ENCODE measurements around the gene PCDH1.
A peak's percentile ranks its signal among the peaks of the same experiment; 100 is the strongest.

PCDH1 gene

GRCh38 chr5:141816598-141817399, 61.4 kb downstream of the PCDH1 start:
- Histone ChIP-seq H3K4me3 (ENCODE audit: control insufficient read depth in 1 of 7, extremely low read depth in 1 of 7, insufficient read depth in 4 of 7, low read depth in 2 of 7, low read length in 6 of 7) (no peak overlapping the region), H3K27me3 (replicated peaks in 2 of 5; ENCODE audit: control insufficient read depth in 4 of 5, insufficient read depth in 5 of 5, low read length in 4 of 5) (peaks cover 0 to 15% (median 5%) of the 10 kb centered on the region in 5 experiments), H3K27ac (ENCODE audit: insufficient read depth in 1 of 2, low read depth in 1 of 2, low read length in 2 of 2, poor library complexity in 1 of 2, severe bottlenecking in 2 of 2) (no peak overlapping the region), H3K4me1 (ENCODE audit: control extremely low read depth in 1 of 4, control insufficient read depth in 4 of 4, insufficient read depth in 4 of 4, low read length in 3 of 4) (no peaks in the 10 kb centered on the region), H3K9me3 (ENCODE audit: control extremely low read depth in 1 of 5, control insufficient read depth in 4 of 5, insufficient read depth in 2 of 5, low read depth in 1 of 5, low read length in 4 of 5) (no peaks in the 10 kb centered on the region), H3K36me3 (ENCODE audit: control insufficient read depth in 4 of 4, insufficient read depth in 4 of 4, low read length in 3 of 4) (no peaks in the 10 kb centered on the region)
- WGBS (ENCODE audit: insufficient coverage), result 60% methylated on average over 6 of the region's 11 CpGs
- no peak for DNase-seq
- ChIA-PET POLR2A (no interaction called here), CTCF (interaction anchor here (0.9 to 7.6 kb wide), 7 partner anchors 8 to 140 kb away, joined by 3 to 51 read pairs (median 5); partner anchors contain the start of gene PCDH1)

GRCh38 chr5:141815796-141816180, 62.4 kb downstream of the PCDH1 start:
- no peak for DNase-seq
- CTCF ChIA-PET, result interaction anchor here (0.6 to 7.6 kb wide), 9 partner anchors 7 to 683 kb away, joined by 3 to 51 read pairs (median 5); partner anchors contain the start of gene PCDH1
- POLR2A ChIA-PET, result no interaction called here

GRCh38 chr5:141815051-141815795, 63.0 kb downstream of the PCDH1 start:
- no peak for DNase-seq
- H3K4me3 ChIP-seq (ENCODE audit: control insufficient read depth in 1 of 7, extremely low read depth in 1 of 7, insufficient read depth in 4 of 7, low read depth in 2 of 7, low read length in 6 of 7), result no peak overlapping the region
- peaks cover 0 to 28% (median 16%) of the 10 kb centered on the region in 5 experiments for H3K27me3 ChIP-seq (replicated peaks in 2 of 5; ENCODE audit: control insufficient read depth in 4 of 5, insufficient read depth in 5 of 5, low read length in 4 of 5)
- ChIA-PET POLR2A (no interaction called here), CTCF (interaction anchor here (0.9 to 7.6 kb wide), 13 partner anchors 7 to 223 kb away, joined by 3 to 51 read pairs (median 5); partner anchors contain the start of gene PCDH1)
- H3K36me3 ChIP-seq (ENCODE audit: control insufficient read depth in 4 of 4, insufficient read depth in 4 of 4, low read length in 3 of 4), result no peaks in the 10 kb centered on the region
- H3K9me3 ChIP-seq (ENCODE audit: control extremely low read depth in 1 of 5, control insufficient read depth in 4 of 5, insufficient read depth in 2 of 5, low read depth in 1 of 5, low read length in 4 of 5), result no peaks in the 10 kb centered on the region
- no peak overlapping the region for H3K27ac ChIP-seq (ENCODE audit: insufficient read depth in 1 of 2, low read depth in 1 of 2, low read length in 2 of 2, poor library complexity in 1 of 2, severe bottlenecking in 2 of 2)
- H3K4me1 ChIP-seq (ENCODE audit: control extremely low read depth in 1 of 4, control insufficient read depth in 4 of 4, insufficient read depth in 4 of 4, low read length in 3 of 4), result no peaks in the 10 kb centered on the region

More at GRCh38 chr5:141815796-141816180, 62.4 kb downstream of the PCDH1 start:
- H3K27ac ChIP-seq (ENCODE audit: insufficient read depth in 1 of 2, low read depth in 1 of 2, low read length in 2 of 2, poor library complexity in 1 of 2, severe bottlenecking in 2 of 2), result no peak overlapping the region
- H3K4me3 ChIP-seq (ENCODE audit: control insufficient read depth in 1 of 7, extremely low read depth in 1 of 7, insufficient read depth in 4 of 7, low read depth in 2 of 7, low read length in 6 of 7), result no peak overlapping the region
- H3K36me3 ChIP-seq (ENCODE audit: control insufficient read depth in 4 of 4, insufficient read depth in 4 of 4, low read length in 3 of 4), result no peaks in the 10 kb centered on the region
- no peaks in the 10 kb centered on the region for H3K4me1 ChIP-seq (ENCODE audit: control extremely low read depth in 1 of 4, control insufficient read depth in 4 of 4, insufficient read depth in 4 of 4, low read length in 3 of 4)
- H3K9me3 ChIP-seq (ENCODE audit: control extremely low read depth in 1 of 5, control insufficient read depth in 4 of 5, insufficient read depth in 2 of 5, low read depth in 1 of 5, low read length in 4 of 5), result no peaks in the 10 kb centered on the region
- 94% methylated on average over 2 of the region's 3 CpGs for WGBS (ENCODE audit: insufficient coverage)
- peaks cover 0 to 23% (median 12%) of the 10 kb centered on the region in 5 experiments for H3K27me3 ChIP-seq (replicated peaks in 2 of 5; ENCODE audit: control insufficient read depth in 4 of 5, insufficient read depth in 5 of 5, low read length in 4 of 5)

GRCh38 chr5:141814064-141814964, 63.9 kb downstream of the PCDH1 start:
- no peak overlapping the region for H3K4me3 ChIP-seq (ENCODE audit: control insufficient read depth in 1 of 7, extremely low read depth in 1 of 7, insufficient read depth in 4 of 7, low read depth in 2 of 7, low read length in 6 of 7)
- H3K36me3 ChIP-seq (ENCODE audit: control insufficient read depth in 4 of 4, insufficient read depth in 4 of 4, low read length in 3 of 4), result no peaks in the 10 kb centered on the region
- CTCF ChIA-PET, result interaction anchor here (0.6 to 7.6 kb wide), 16 partner anchors 10 to 131 kb away, joined by 3 to 51 read pairs (median 3); partner anchors contain the start of gene PCDH1
- DNase-seq, result peak in 2 of 3 donors; percentile 13 to 18
- H3K4me1 ChIP-seq (ENCODE audit: control extremely low read depth in 1 of 4, control insufficient read depth in 4 of 4, insufficient read depth in 4 of 4, low read length in 3 of 4), result no peaks in the 10 kb centered on the region
- 81% methylated on average over 6 of the region's 9 CpGs for WGBS (ENCODE audit: insufficient coverage)
- POLR2A ChIA-PET, result no interaction called here
- H3K27me3 ChIP-seq (replicated peaks in 2 of 5; ENCODE audit: control insufficient read depth in 4 of 5, insufficient read depth in 5 of 5, low read length in 4 of 5), result peaks cover 1 to 37% (median 18%) of the 10 kb centered on the region in 5 experiments
- no peaks in the 10 kb centered on the region for H3K9me3 ChIP-seq (ENCODE audit: control extremely low read depth in 1 of 5, control insufficient read depth in 4 of 5, insufficient read depth in 2 of 5, low read depth in 1 of 5, low read length in 4 of 5)
- H3K27ac ChIP-seq (ENCODE audit: insufficient read depth in 1 of 2, low read depth in 1 of 2, low read length in 2 of 2, poor library complexity in 1 of 2, severe bottlenecking in 2 of 2), result no peak overlapping the region

GRCh38 chr5:141812512-141812911, 65.7 kb downstream of the PCDH1 start:
- CTCF ChIA-PET, result interaction anchor here (1.0 to 7.6 kb wide), 9 partner anchors 8 to 140 kb away, joined by 3 to 51 read pairs (median 5); no protein-coding TSS in a partner anchor
- Histone ChIP-seq H3K4me1 (ENCODE audit: control extremely low read depth in 1 of 4, control insufficient read depth in 4 of 4, insufficient read depth in 4 of 4, low read length in 3 of 4) (no peaks in the 10 kb centered on the region), H3K27ac (ENCODE audit: insufficient read depth in 1 of 2, low read depth in 1 of 2, low read length in 2 of 2, poor library complexity in 1 of 2, severe bottlenecking in 2 of 2) (no peak overlapping the region), H3K36me3 (ENCODE audit: control insufficient read depth in 4 of 4, insufficient read depth in 4 of 4, low read length in 3 of 4) (no peaks in the 10 kb centered on the region), H3K9me3 (ENCODE audit: control extremely low read depth in 1 of 5, control insufficient read depth in 4 of 5, insufficient read depth in 2 of 5, low read depth in 1 of 5, low read length in 4 of 5) (no peaks in the 10 kb centered on the region), H3K4me3 (ENCODE audit: control insufficient read depth in 1 of 7, extremely low read depth in 1 of 7, insufficient read depth in 4 of 7, low read depth in 2 of 7, low read length in 6 of 7) (no peak overlapping the region), H3K27me3 (replicated peaks in 2 of 5; ENCODE audit: control insufficient read depth in 4 of 5, insufficient read depth in 5 of 5, low read length in 4 of 5) (peaks cover 7 to 54% (median 17%) of the 10 kb centered on the region in 5 experiments)
- WGBS (ENCODE audit: insufficient coverage), result 67% methylated on average over 1 of the region's 2 CpGs
- DNase-seq, result no peak
- POLR2A ChIA-PET, result no interaction called here

- Histone ChIP-seq H3K27me3 (replicated peaks in 2 of 5; ENCODE audit: control insufficient read depth in 4 of 5, insufficient read depth in 5 of 5, low read length in 4 of 5) (peaks cover 11 to 62% (median 17%) of the 10 kb centered on the region in 5 experiments), H3K27ac (ENCODE audit: insufficient read depth in 1 of 2, low read depth in 1 of 2, low read length in 2 of 2, poor library complexity in 1 of 2, severe bottlenecking in 2 of 2) (no peak overlapping the region), H3K36me3 (ENCODE audit: control insufficient read depth in 4 of 4, insufficient read depth in 4 of 4, low read length in 3 of 4) (no peaks in the 10 kb centered on the region), H3K4me3 (ENCODE audit: control insufficient read depth in 1 of 7, extremely low read depth in 1 of 7, insufficient read depth in 4 of 7, low read depth in 2 of 7, low read length in 6 of 7) (peak overlapping the region in 1 of 7 experiments; percentile 16), H3K4me1 (ENCODE audit: control extremely low read depth in 1 of 4, control insufficient read depth in 4 of 4, insufficient read depth in 4 of 4, low read length in 3 of 4) (no peaks in the 10 kb centered on the region), H3K9me3 (ENCODE audit: control extremely low read depth in 1 of 5, control insufficient read depth in 4 of 5, insufficient read depth in 2 of 5, low read depth in 1 of 5, low read length in 4 of 5) (no peaks in the 10 kb centered on the region)
- peak; percentile 37 to 69 (median 64) for DNase-seq
- 21% methylated on average over 24 of the region's 29 CpGs for WGBS (ENCODE audit: insufficient coverage)
- POLR2A ChIA-PET, result interaction anchor here (0.6 kb wide), 1 partner anchor 636 kb away, joined by 5 read pairs; no protein-coding TSS in a partner anchor
- CTCF ChIA-PET, result interaction anchor here (0.6 to 7.6 kb wide), 20 partner anchors 7 to 150 kb away, joined by 3 to 51 read pairs (median 4); no protein-coding TSS in a partner anchor
Observed at GRCh38 chr5:141811287-141812155, 66.7 kb downstream of the PCDH1 start.

All from common myeloid progenitor, CD34-positive (primary cell).